ENCODE measurements around the gene GAB3.

The GAB3 gene

DNA sequence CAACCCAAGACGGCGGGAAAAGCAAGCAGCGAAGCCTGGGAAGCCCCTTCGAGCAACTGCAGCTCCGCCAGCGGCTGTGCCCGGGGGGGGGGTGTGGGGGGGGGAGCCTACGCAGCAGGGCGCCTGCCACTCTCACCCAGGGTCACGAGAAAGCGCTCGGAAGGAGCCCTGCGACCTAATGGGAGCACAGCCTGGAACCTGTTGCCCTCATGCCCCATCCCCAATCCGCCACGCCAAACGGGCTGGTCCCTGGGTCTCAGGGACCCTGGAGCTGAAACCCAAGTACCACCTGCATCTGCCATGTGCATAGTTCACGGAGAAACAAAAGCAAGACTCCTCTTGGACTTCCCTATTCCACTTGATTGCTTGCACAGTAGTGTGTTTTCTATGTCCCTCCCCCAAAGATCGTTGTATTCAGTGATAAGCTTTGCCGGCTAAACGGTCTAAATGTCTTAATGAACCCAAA is 359 bp upstream of the GAB3 start:
- no peak for DNase-seq (ENCODE audit: low read depth in 2 of 2)
- TF ChIP-seq, protein P1, sequence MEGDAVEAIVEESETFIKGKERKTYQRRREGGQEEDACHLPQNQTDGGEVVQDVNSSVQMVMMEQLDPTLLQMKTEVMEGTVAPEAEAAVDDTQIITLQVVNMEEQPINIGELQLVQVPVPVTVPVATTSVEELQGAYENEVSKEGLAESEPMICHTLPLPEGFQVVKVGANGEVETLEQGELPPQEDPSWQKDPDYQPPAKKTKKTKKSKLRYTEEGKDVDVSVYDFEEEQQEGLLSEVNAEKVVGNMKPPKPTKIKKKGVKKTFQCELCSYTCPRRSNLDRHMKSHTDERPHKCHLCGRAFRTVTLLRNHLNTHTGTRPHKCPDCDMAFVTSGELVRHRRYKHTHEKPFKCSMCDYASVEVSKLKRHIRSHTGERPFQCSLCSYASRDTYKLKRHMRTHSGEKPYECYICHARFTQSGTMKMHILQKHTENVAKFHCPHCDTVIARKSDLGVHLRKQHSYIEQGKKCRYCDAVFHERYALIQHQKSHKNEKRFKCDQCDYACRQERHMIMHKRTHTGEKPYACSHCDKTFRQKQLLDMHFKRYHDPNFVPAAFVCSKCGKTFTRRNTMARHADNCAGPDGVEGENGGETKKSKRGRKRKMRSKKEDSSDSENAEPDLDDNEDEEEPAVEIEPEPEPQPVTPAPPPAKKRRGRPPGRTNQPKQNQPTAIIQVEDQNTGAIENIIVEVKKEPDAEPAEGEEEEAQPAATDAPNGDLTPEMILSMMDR (IDR thresholded peaks at IDR 0.05; ENCODE audit: low read depth, low read length), result no peak
- H3K4me3 ChIP-seq (replicated peaks in 1 of 2; ENCODE audit: low read depth in 2 of 2, low read length in 2 of 2), result peak overlapping the region; percentile 65 to 68

DNA sequence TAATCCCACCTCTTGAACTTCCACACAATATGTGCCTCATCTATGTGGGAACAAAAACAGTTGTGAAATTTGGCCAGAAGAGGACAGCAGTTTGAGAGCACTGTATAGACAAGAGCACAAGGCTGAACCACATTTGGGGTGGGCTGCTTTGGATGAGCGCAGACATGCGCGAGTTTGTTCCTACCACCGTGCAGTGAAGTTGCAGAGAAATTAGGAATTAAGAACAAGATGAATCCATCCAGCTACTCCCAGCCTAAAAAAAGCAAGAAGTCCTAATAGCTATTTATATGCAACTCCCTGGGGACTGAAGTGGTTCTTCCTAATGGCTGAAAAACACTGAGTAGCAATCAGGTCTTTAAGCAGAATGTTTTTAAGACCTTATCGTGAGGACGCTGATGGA is 1.0 kb downstream of the GAB3 start:
- TF ChIP-seq, protein P1 (IDR thresholded peaks at IDR 0.05; ENCODE audit: low read depth, low read length), result no peak
- peak overlapping the region; percentile 65 to 68 for H3K4me3 ChIP-seq (replicated peaks in 1 of 2; ENCODE audit: low read depth in 2 of 2, low read length in 2 of 2)

DNA sequence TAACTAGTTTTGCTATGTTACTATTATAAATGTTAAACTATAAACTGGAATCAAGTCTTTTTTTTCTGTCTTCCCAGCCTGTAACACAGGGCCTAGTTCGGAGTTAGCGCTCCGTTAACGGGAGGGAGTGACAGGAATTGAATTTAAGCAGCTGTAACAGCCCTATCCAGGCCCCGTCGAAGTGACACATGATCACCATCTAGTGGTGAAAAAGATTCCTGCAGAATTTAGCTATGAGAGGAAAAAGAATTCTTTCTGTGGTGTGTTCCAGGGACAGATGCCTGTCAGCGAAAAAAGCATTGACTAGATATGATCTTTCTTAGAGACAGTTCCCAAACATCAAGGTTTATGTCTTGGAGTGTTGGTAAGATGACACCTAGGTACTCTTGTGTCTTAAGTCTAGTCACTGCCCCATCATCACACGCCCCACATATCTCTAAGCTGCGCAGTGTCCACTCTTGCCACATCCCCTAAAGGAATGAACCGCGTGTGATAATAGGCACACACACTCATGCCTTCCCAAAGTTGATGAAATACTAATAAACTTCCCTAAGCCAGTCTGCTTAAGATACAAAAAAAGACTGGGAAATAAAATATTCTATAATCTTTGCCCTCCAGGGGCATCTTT is 2.1 kb downstream of the GAB3 start:
- peak; percentile 66 to 78 for DNase-seq (ENCODE audit: low read depth in 2 of 2)
- H3K4me3 ChIP-seq (replicated peaks in 1 of 2; ENCODE audit: low read depth in 2 of 2, low read length in 2 of 2), result no peak overlapping the region
- TF ChIP-seq, protein P1 (IDR thresholded peaks at IDR 0.05; ENCODE audit: low read depth, low read length), result peak; percentile 60

More for the DNA sequence above, 1.0 kb downstream of the GAB3 start:
- DNase-seq (ENCODE audit: low read depth in 2 of 2), result peak; percentile 43 to 53

DNA sequence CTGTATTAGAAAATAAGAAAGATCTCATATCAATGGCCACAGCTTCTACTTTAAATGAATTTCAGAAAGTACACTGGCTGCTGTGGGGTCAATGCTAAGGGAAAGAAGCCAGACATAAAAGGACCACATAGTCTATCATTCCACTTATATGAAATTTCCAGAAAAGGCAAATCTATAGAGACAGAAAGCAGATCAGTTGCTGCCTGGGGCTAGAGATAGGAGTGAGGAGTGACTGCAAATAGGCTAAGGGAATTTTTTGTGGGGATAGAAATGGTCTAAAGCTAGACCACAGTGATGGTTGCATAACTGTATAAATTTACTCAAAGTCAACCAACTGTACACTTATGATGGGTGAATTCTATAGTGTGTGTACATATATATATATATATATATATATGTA is 8.3 kb downstream of the GAB3 start:
- H3K4me3 ChIP-seq (replicated peaks in 1 of 2; ENCODE audit: low read depth in 2 of 2, low read length in 2 of 2), result no peak overlapping the region
- no peak for DNase-seq (ENCODE audit: low read depth in 2 of 2)
- TF ChIP-seq, protein P1 (IDR thresholded peaks at IDR 0.05; ENCODE audit: low read depth, low read length), result no peak

DNA sequence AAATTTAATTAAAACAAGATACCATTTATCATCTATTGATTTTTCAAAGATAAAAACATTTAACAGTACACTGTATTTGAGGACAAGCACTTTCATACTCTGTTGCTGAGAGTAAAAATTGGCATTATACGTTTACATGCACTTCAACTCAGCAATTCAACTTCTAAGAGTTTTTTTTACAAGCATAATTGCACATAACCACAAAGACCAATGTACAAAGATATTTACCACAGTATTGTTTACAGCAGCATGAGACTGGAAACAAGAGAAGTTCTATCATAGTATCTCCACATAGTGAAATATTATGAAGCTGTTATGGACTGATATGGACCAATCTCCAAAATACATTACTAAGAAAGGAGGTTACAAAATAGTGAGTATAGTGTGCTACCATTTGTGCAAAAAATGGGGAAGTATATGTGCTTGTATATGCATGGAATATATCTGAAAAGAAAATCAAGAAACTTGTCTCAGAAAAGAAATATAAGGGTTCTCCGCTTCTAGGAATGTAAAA is 10.9 kb downstream of the GAB3 start:
- H3K4me3 ChIP-seq (replicated peaks in 1 of 2; ENCODE audit: low read depth in 2 of 2, low read length in 2 of 2), result no peak overlapping the region
- TF ChIP-seq, protein P1 (IDR thresholded peaks at IDR 0.05; ENCODE audit: low read depth, low read length), result no peak
- DNase-seq (ENCODE audit: low read depth in 2 of 2), result no peak

DNA sequence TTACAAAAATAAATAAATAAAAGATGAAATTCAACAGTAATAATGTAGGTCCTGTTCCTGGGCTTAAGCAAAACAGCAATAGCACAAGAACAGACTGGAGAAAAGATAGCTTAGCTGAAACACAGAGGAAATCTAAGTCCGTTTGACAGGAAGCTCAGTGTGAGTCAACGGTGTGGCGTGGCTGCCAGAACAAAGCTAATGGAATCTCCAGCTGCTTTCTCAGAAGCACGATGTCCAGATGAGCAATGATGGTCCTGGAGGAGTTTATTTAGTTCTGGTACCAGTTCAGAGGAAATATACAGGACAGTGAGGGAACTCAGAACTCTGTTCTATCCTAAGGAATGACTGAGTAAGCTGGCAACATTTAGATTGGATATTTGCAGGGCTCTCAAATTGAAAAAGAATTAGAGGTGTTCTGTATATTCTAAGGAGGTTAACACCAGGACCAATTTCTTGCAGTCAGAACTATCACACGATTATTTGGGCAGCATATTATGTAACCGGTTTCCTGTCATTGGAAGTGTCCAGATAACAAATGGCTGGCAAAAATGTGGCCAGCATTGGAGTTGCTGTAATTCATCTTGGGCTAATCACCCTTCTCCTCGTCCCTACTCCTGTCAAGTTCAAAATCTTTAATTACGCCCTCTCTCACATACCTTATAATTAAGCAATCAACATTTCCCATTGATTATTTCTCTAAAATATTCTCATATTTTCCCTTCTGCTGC is 12.7 kb downstream of the GAB3 start:
- no peak overlapping the region for H3K4me3 ChIP-seq (replicated peaks in 1 of 2; ENCODE audit: low read depth in 2 of 2, low read length in 2 of 2)
- TF ChIP-seq, protein P1 (IDR thresholded peaks at IDR 0.05; ENCODE audit: low read depth, low read length), result no peak
- DNase-seq (ENCODE audit: low read depth in 2 of 2), result peak; percentile 84 to 90

All from cardiac fibroblast (primary cell).